K562 (cell line): ENCODE measurements around the gene NRTN. TPM values are rescaled to one million over a fixed set of nuclear protein-coding genes. Genes with fewer than 3 reads are reported as not detected.

Experiments
- ATAC-seq: fragments of 200-7000 bp; cut with Tn5 transposase; 3 replicates; pipeline ENCODE4 v1.9.1; 2020; ENCODE audit warnings: moderate library complexity
- BruUV-seq: library from RNA; stranded (reverse); fragments of 400-500 nt; replicated peaks from 2 replicates; lab custom pipeline; 2021; lab: Mats Ljungman, UMichigan
- CTCF ChIA-PET: fragments of 300-600 bp; formaldehyde crosslinking; extraction: SDS; loops from one replicate; lab custom pipeline; 2021; ENCODE audit warnings: low intra/inter-chr PET ratio; lab: Yijun Ruan, JAX
- POLR2A ChIA-PET: fragments of 300-600, 350-650 bp; sonication (Branson Sonifier 250); formaldehyde crosslinking; extraction: SDS; loops from one replicate; lab custom pipeline; 2021; ENCODE audit warnings: antibody characterized with exemption, inconsistent platforms; lab: Yijun Ruan, JAX
- DNase-seq, 4 experiments: peaks; one replicate each; pipeline versions ENCODE4 v3.0.0 to v3.0.0-alpha.2; 2011 to 2018; ENCODE audit warnings: low spot score in 3 of 4, mixed read lengths in 3 of 4; ENCODE audit errors: extremely low read depth in 1 of 4
- FAIRE-seq: peaks from 2 replicates; lab custom pipeline; 2011; peaks lifted over from hg19 to GRCh38; lab: Jason Lieb, UNC
- H2AFZ ChIP-seq: 2 replicates; pipeline ENCODE4 v1.6.0; 2011; ENCODE audit warnings: low read depth, low read length, control low read depth, inconsistent platforms
- H3K27ac ChIP-seq: fragments of 200-600 bp; 3 replicates; pipeline ENCODE4 v1.8.0; 2011; ENCODE audit warnings: low read depth, mild to moderate bottlenecking, control low read depth, inconsistent platforms, low read length, moderate library complexity, mixed read lengths; ENCODE audit errors: extremely low read depth
- H3K27me3 ChIP-seq, 2 experiments: fragments of 300-600 bp in 1 of 2; 2 replicates in 1 of 2; 3 replicates in 1 of 2; pipeline versions ENCODE4 v1.6.0 to v1.8.0; 2011; ENCODE audit warnings: inconsistent platforms in 2 of 2, low read length in 2 of 2, mild to moderate bottlenecking in 1 of 2, mixed read lengths in 1 of 2, moderate library complexity in 1 of 2; ENCODE audit not compliant: control insufficient read depth in 2 of 2, insufficient read depth in 2 of 2
- H3K36me3 ChIP-seq: fragments of 300-600 bp; 3 replicates; pipeline ENCODE4 v1.8.0; 2011; ENCODE audit warnings: mild to moderate bottlenecking, low read length, inconsistent platforms; ENCODE audit not compliant: control insufficient read depth, insufficient read depth
- H3K4me1 ChIP-seq, 2 experiments: fragments of 200-600 bp in 1 of 2; replicated peaks in 1 of 2; 2 replicates in 1 of 2; 3 replicates in 1 of 2; pipeline versions ENCODE4 v1.5.1 to v1.8.0; 2011; ENCODE audit warnings: inconsistent platforms in 2 of 2, low read length in 2 of 2, mild to moderate bottlenecking in 1 of 2, mixed read lengths in 1 of 2, moderate library complexity in 1 of 2; ENCODE audit not compliant: control insufficient read depth in 2 of 2, insufficient read depth in 2 of 2
- H3K4me2 ChIP-seq: 2 replicates; pipeline ENCODE4 v1.6.1; 2011; ENCODE audit warnings: low read length, control low read depth, inconsistent platforms, mixed read lengths; ENCODE audit not compliant: insufficient read depth
- H3K4me3 ChIP-seq: fragments of 200-600 bp; sonication (generic), shearing (Covaris generic); 2 replicates; pipeline ENCODE4 v1.5.1; 2016; ENCODE audit warnings: control low read depth, inconsistent platforms
- H3K79me2 ChIP-seq: fragments of 200-600 bp; 3 replicates; pipeline ENCODE4 v1.8.0; 2011; ENCODE audit warnings: low read length, inconsistent platforms; ENCODE audit not compliant: control insufficient read depth, insufficient read depth
- H3K9ac ChIP-seq, 2 experiments: 2 replicates each; pipeline versions ENCODE4 v1.6.0 to v1.6.1; 2011; ENCODE audit warnings: low read depth in 2 of 2, low read length in 2 of 2, control low read depth in 1 of 2, inconsistent platforms in 1 of 2, mild to moderate bottlenecking in 1 of 2, mixed read lengths in 1 of 2; ENCODE audit not compliant: insufficient read depth in 1 of 2
- H3K9me1 ChIP-seq: one replicate; pipeline ENCODE4 v1.6.0; 2011; ENCODE audit warnings: inconsistent platforms, mild to moderate bottlenecking, low read length, moderate library complexity; ENCODE audit not compliant: control insufficient read depth, insufficient read depth
- H3K9me3 ChIP-seq: replicated peaks from 2 replicates; pipeline ENCODE4 v1.5.1; 2011; ENCODE audit warnings: low read depth, low read length, inconsistent platforms; ENCODE audit not compliant: control insufficient read depth, insufficient read depth
- H4K20me1 ChIP-seq: replicated peaks from 2 replicates; pipeline ENCODE4 v1.6.1; 2011; ENCODE audit warnings: low read length, inconsistent platforms, mixed read lengths; ENCODE audit not compliant: control insufficient read depth, insufficient read depth
- ARNT ChIP-seq, 2 experiments: fragments of 450-650 bp; IDR thresholded peaks; 2 replicates each; pipeline ENCODE4 v1.6.1; 2016; ENCODE audit warnings: mild to moderate bottlenecking in 1 of 2
- CTCF ChIP-seq, 3 experiments: IDR thresholded peaks in 2 of 3; conservative IDR thresholded peaks in 1 of 3; 2 replicates each; pipeline ENCODE4 v1.5.1; 2011 to 2012; ENCODE audit warnings: low read length in 3 of 3, mild to moderate bottlenecking in 3 of 3, control low read depth in 2 of 3, improper control_type of control experiment in 1 of 3, inconsistent platforms in 1 of 3, low read depth in 1 of 3, mixed read lengths in 1 of 3, moderate library complexity in 1 of 3; ENCODE audit not compliant: insufficient read depth in 2 of 3
- EP300 ChIP-seq: IDR thresholded peaks from 2 replicates; pipeline ENCODE4 v1.6.1; 2012; ENCODE audit warnings: low read length, improper control_type of control experiment
- REST ChIP-seq, 2 experiments: fragments of 450-650 bp; formaldehyde crosslinking in 1 of 2; IDR thresholded peaks; 2 replicates each; pipeline versions ENCODE4 v1.4.0 to v1.6.1; 2014 to 2020; ENCODE audit warnings: mild to moderate bottlenecking in 2 of 2, borderline replicate concordance in 1 of 2, low read depth in 1 of 2
- TCFL5 ChIP-seq: fragments of 250-450 bp; sonication (Bioruptor Pico); conservative IDR thresholded peaks from 2 replicates; pipeline ENCODE4 v1.6.1; 2021; ENCODE audit warnings: mild to moderate bottlenecking, moderate library complexity, matching md5 sums
- ZNF79 ChIP-seq: fragments of 250-450 bp; sonication (Bioruptor Pico); IDR thresholded peaks from 2 replicates; pipeline ENCODE4 v1.4.0; 2020; ENCODE audit warnings: low read depth, mild to moderate bottlenecking, moderate library complexity
- WGBS: fragments of 100-300 bp; shearing (Covaris generic); methylation state at CpG from one replicate; pipeline ENCODE4 v1.1.6; 2016; ENCODE audit warnings: low coverage, mixed read lengths; ENCODE audit not compliant: insufficient coverage; ENCODE audit errors: missing lambda C conversion rate; 5-methylcytosine and 5-hydroxymethylcytosine counted together
- in situ Hi-C: fragments of 300-500 bp; cut with MboI; formaldehyde crosslinking; loops from 4 replicates; pipeline ENCODE4 v1.15.0; 2018; ENCODE audit warnings: inconsistent platforms, mixed read lengths
- intact Hi-C: fragments of 100-400 bp; cut with micrococcal nuclease; formaldehyde crosslinking; loops from 2 replicates; pipeline ENCODE4 v1.14.2; 2022
- polyA plus RNA-seq, 8 experiments: library from polyadenylated mRNA; depleted of rRNA in 4 of 8; stranded (reverse) in 5 of 8; unstranded in 3 of 8; fragments of >200 nt; fragmentation: Nextera tagmentation in 2 of 8; fragmentation: Illumina TruSeq in 1 of 8; extraction: Ambion mirVana in 2 of 8; extraction: Trizol in 1 of 8; gene quantifications; 2 replicates each; pipeline versions ENCODE4 v1.2.1 to v1.2.3, GENCODE V29; 2011 to 2014; ENCODE audit warnings: inconsistent platforms in 1 of 8, missing spikeins in 1 of 8
- total RNA-seq, 7 experiments: library from RNA; depleted of rRNA in 6 of 7; stranded (reverse); fragments of >200 nt in 6 of 7; fragmentation: Illumina TruSeq in 2 of 7; extraction: Trizol in 2 of 7; gene quantifications; 2 replicates each; pipeline versions ENCODE4 v1.2.1 to v1.2.3, GENCODE V29; 2011 to 2021; ENCODE audit warnings: low replicate concordance in 1 of 7

The NRTN gene
- total and polyA plus RNA-seq, 9 of the 15 experiments (the other 6 are each of a cell fraction or from before 2014, with no cell fraction given) = 0.62 to 8.1 (median 1.6) TPM; not detected in 2

- no TSS peak for BruUV-seq
- Histone ChIP-seq H3K27me3 (peaks cover 2 to 19% of the 10 kb centered on the region in 2 experiments; a peak in 2 of 5 replicates), H3K9me1 (no peaks in the 10 kb centered on the region), H3K4me2 (no peak overlapping the region), H3K79me2 (no peaks in the 10 kb centered on the region), H3K9ac (peak overlapping the region in 1 of 2 experiments; percentile 46; a peak in 2 of 4 replicates), H3K4me1 (peaks cover 0 to 23% of the 10 kb centered on the region in 2 experiments; a peak in 2 of 5 replicates), H2AFZ (no peak overlapping the region), H4K20me1 (peaks cover 3% of the 10 kb centered on the region; the same call in 1 of the 2 replicates), H3K27ac (no peak overlapping the region), H3K36me3 (no peaks in the 10 kb centered on the region), H3K4me3 (no peak overlapping the region), H3K9me3 (no peaks in the 10 kb centered on the region)
- in situ Hi-C loops = no loop called here
- peak in 1 of 4 experiments; percentile 6 for DNase-seq
- FAIRE-seq = no peak
- WGBS = 33% methylated on average over 14 of the region's 14 CpGs
- POLR2A ChIA-PET = interaction anchor here (1.2 kb wide), 1 partner anchor 12 kb away, joined by 3 read pairs; no protein-coding TSS in a partner anchor
- TF ChIP-seq ARNT (IDR thresholded peaks at IDR 0.05) (peak in 1 of 2 experiments; percentile 85; a peak in 2 of 4 replicates), CTCF (IDR thresholded peaks at IDR 0.05 in 2 of 3, conservative IDR thresholded peaks at IDR 0.05 in 1 of 3; ENCODE audit: insufficient read depth in 2 of 3, low read depth in 1 of 3, low read length in 3 of 3) (0 out of 6 replicates have a peak, but pooled peaks of 1 of the 3 experiments have one; percentile 11), EP300 (peak; percentile 17; the same call in 1 of the 2 replicates), REST (IDR thresholded peaks at IDR 0.05; ENCODE audit: borderline replicate concordance) (peak; percentile 54), REST (CRISPR knock-in tag; IDR thresholded peaks at IDR 0.05; ENCODE audit: low read depth) (no peak), ZNF79 (no peak), TCFL5 (no peak)
- intact Hi-C loops = no loop called here
- ATAC-seq = no peak
- CTCF ChIA-PET = no interaction called here
Measured at GRCh38 chr19:5864725-5865486, 60.0 kb downstream of the NRTN start.
